Measurements from ENCODE around the gene MTMR10. TPM values are rescaled to one million over a fixed set of nuclear protein-coding genes. Genes with fewer than 3 reads are reported as not detected.

Gene MTMR10
- total and polyA plus RNA-seq, 9 donors = 14.1 to 35.8 (median 23.4) TPM

DNA sequence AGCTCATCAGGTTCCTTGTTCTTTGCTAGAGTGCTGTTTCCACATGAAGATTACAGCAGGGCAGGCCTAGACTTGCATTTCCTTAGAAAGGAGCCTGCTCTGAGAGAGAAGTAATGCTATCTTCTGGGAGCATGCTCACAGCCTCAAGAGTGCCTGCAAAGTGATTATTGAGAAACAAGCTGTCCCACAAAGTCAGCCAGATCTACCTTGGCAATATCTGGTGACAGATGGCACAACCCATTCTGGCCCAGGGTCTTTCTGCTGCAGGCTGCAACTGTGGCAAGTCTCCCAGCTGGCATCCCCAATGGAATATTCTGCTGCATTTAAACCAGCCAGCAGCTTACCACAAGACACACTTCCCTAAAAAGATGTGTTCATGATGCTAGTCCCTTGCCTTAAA, 29.3 kb downstream of the MTMR10 start:
- Histone ChIP-seq H3K27ac (no peak overlapping the region), H3K9me3 (no peaks in the 10 kb centered on the region), H3K36me3 (no peaks in the 10 kb centered on the region), H3K4me1 (ENCODE audit: insufficient read depth) (peaks cover 1% of the 10 kb centered on the region), H3K4me3 (no peak overlapping the region), H3K27me3 (no peaks in the 10 kb centered on the region)
- DNase-seq = no peak
- TF ChIP-seq POLR2A (IDR thresholded peaks at IDR 0.05) = no peak
- no peak for TF ChIP-seq EP300 (IDR thresholded peaks at IDR 0.05)
- TF ChIP-seq, protein P1, sequence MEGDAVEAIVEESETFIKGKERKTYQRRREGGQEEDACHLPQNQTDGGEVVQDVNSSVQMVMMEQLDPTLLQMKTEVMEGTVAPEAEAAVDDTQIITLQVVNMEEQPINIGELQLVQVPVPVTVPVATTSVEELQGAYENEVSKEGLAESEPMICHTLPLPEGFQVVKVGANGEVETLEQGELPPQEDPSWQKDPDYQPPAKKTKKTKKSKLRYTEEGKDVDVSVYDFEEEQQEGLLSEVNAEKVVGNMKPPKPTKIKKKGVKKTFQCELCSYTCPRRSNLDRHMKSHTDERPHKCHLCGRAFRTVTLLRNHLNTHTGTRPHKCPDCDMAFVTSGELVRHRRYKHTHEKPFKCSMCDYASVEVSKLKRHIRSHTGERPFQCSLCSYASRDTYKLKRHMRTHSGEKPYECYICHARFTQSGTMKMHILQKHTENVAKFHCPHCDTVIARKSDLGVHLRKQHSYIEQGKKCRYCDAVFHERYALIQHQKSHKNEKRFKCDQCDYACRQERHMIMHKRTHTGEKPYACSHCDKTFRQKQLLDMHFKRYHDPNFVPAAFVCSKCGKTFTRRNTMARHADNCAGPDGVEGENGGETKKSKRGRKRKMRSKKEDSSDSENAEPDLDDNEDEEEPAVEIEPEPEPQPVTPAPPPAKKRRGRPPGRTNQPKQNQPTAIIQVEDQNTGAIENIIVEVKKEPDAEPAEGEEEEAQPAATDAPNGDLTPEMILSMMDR (IDR thresholded peaks at IDR 0.05) = no peak
- intact Hi-C loops (cut with DNase I) = no loop called here

DNA sequence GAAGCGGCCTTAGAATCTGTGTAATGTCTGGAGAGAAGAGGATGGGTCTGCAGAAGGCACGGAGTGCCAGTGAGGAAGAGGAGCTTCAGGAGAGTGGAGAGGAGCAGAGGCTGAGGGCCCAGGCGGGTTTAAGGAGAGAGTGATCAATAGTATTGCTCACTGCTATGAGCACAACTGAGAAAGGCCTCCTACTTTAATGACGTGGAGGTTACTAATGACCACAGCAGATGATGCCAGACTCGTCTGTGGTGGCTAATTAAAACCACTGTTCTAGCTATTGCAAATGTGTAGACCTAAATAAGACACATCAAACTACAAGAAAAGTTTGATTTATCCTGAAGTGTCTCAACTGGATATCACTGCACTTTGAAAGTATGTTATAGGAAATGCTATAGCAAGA, 33.2 kb downstream of the MTMR10 start:
- peaks cover 5% of the 10 kb centered on the region for H3K4me1 ChIP-seq (ENCODE audit: insufficient read depth)
- no peak for DNase-seq
- WGBS, 3 donors = 91 to 94% (median 92%) methylated on average over 5 of the region's 5 CpGs
- H3K36me3 ChIP-seq = no peaks in the 10 kb centered on the region
- no peak overlapping the region for H3K4me3 ChIP-seq
- TF ChIP-seq, protein P1 (IDR thresholded peaks at IDR 0.05) = no peak
- TF ChIP-seq POLR2A (IDR thresholded peaks at IDR 0.05) (no peak), EP300 (IDR thresholded peaks at IDR 0.05) (no peak)
- H3K27me3 ChIP-seq = no peaks in the 10 kb centered on the region
- H3K27ac ChIP-seq = no peak overlapping the region
- H3K9me3 ChIP-seq = no peaks in the 10 kb centered on the region
- intact Hi-C loops (cut with DNase I) = no loop called here

DNA sequence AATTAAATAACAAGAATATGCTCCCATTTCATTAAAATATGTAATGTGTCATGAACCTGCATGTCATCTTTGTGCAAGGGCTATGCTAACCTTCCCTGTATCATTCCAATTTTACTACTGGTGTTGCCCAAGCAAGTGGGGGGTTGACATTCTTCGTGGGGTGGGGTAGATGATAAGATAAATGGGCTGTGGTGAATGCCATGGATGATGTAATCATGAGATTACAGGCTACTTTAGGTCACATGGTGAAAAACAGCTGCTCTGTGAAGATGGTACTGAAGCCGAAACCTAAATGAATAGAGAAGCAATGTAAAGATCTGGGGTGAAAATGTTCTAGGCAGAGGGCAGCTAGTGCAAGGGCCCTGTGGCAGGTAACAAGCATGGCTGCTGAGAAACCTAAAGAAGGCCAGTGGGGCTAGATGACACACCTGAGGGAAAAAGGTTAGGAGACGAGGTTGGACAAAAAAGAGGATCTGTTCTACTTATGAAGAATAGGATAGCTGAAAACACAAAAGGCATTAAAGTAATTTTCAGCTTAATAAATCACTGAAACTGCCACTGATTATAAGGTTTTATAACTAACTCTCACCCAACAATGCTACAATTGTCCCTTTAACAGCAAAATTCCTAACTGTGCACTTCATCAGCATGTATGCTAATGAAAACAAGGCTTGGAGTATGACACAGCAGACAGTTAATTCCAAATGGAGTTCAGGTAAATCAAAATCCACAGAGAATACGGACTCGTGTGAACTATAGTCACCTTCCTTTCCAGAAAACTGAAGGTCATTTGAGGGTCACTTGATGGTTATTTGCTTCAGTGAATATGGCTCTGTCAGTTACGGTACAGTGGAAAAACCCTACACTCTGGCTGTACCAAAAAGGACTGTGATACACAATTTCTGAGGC, 35.0 kb downstream of the MTMR10 start:
- no peaks in the 10 kb centered on the region for H3K36me3 ChIP-seq
- TF ChIP-seq EP300 (IDR thresholded peaks at IDR 0.05) (no peak), POLR2A (IDR thresholded peaks at IDR 0.05) (no peak)
- TF ChIP-seq, protein P1 (IDR thresholded peaks at IDR 0.05) = no peak
- H3K27ac ChIP-seq = no peak overlapping the region
- intact Hi-C loops (cut with DNase I) = no loop called here
- H3K4me1 ChIP-seq (ENCODE audit: insufficient read depth) = peaks cover 5% of the 10 kb centered on the region
- no peak for DNase-seq
- H3K27me3 ChIP-seq = no peaks in the 10 kb centered on the region
- no peaks in the 10 kb centered on the region for H3K9me3 ChIP-seq
- 88 to 91% (median 89%) methylated on average over 6 of the region's 6 CpGs for WGBS, 3 donors
- no peak overlapping the region for H3K4me3 ChIP-seq

DNA sequence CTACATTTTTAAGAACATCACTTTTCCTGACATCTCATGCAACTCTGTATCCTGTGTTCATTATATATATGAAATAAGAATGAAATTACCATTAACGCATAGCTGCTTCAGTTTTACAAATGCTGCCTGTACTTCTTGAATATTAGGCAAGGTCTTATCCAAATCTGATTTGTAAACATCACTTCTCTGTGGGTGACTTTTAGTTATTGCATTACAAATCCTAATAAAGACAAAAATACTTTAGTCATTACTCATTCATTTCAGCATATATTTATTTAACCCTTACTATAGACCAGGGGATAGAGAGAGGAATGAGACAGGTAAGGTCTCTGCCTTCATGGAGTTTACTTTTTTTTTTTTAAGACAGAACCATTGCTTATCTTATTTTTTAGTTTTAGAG, 36.8 kb downstream of the MTMR10 start:
- H3K4me3 ChIP-seq = no peak overlapping the region
- no peak for DNase-seq
- no peak overlapping the region for H3K27ac ChIP-seq
- H3K27me3 ChIP-seq = no peaks in the 10 kb centered on the region
- H3K9me3 ChIP-seq = no peaks in the 10 kb centered on the region
- WGBS, 3 donors = 91 to 97% (median 91%) methylated on average over 1 of the region's 1 CpG
- H3K4me1 ChIP-seq (ENCODE audit: insufficient read depth) = peaks cover 4% of the 10 kb centered on the region
- intact Hi-C loops (cut with DNase I) = no loop called here
- TF ChIP-seq, protein P1 (IDR thresholded peaks at IDR 0.05) = no peak
- no peak for TF ChIP-seq POLR2A (IDR thresholded peaks at IDR 0.05)
- no peak for TF ChIP-seq EP300 (IDR thresholded peaks at IDR 0.05)
- no peaks in the 10 kb centered on the region for H3K36me3 ChIP-seq

All from ovary (tissue), 9 donors.